Tibial nerve (tissue), 4 donors: ENCODE measurements around the gene DAP.

Experiments used
- CTCF ChIP-seq, 5 experiments: fragments of 200-600 bp in 3 of 5; fragments of 450-650 bp in 2 of 5; sonication (generic) in 3 of 5; IDR thresholded peaks; one replicate each; pipeline ENCODE4 v1.5.1; 2016 to 2019; ENCODE audit warnings: antibody characterized with exemption in 5 of 5, mild to moderate bottlenecking in 3 of 5, moderate library complexity in 2 of 5
- EP300 ChIP-seq, 2 donors: sonication (generic); formaldehyde crosslinking; IDR thresholded peaks; one replicate each; pipeline ENCODE4 v1.6.1; 2017; ENCODE audit warnings: antibody characterized with exemption in 2 of 2, mild to moderate bottlenecking in 1 of 2
- POLR2A ChIP-seq, 2 donors: fragments of 450-650 bp; IDR thresholded peaks; one replicate each; pipeline ENCODE4 v1.6.1; 2017; ENCODE audit warnings: antibody characterized with exemption in 2 of 2, mild to moderate bottlenecking in 2 of 2, moderate library complexity in 2 of 2

DNA sequence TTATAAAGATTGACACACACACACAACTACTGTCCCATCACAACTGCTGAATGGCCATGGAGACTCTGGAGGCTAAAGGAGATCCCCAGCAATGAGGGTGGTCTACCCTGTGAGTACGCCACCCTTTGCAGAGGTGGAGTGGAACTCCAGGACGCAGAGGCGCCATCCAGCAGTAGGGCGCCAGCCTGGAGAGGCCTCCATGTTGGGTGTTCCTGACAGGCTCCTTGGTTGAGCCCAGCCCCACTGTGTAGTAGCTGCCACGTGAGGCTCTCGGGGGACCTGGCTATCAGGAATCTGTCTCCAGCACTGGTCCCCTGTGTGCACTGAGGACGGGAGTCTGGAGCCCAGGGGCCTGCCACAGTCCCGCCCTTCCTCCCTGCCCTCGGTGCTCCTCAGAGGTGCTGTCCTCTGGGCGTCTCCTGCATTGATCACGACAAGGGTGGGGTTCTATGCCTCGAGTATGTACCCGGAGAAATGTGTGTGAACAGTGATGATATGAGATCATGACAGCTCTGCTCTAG lies 72.3 kb downstream of the DAP start:
- TF ChIP-seq EP300 (IDR thresholded peaks at IDR 0.05) (no peak), CTCF (IDR thresholded peaks at IDR 0.05) (no peak), POLR2A (IDR thresholded peaks at IDR 0.05) (no peak)
